ENCODE results near the gene RYR2. TPM values are rescaled to one million over a fixed set of nuclear protein-coding genes. Genes with fewer than 3 reads are reported as not detected.

The RYR2 gene
- total RNA-seq, 4 donors from 2014 or later: 0.20 to 0.60 (median 0.32) TPM

GRCh38 chr1:237769916-237770315 is 727.9 kb downstream of the RYR2 start:
- no peaks in the 10 kb centered on the region for H3K36me3 ChIP-seq
- WGBS, 2 donors: 60 to 64% methylated on average over 2 of the region's 2 CpGs
- no peaks in the 10 kb centered on the region for H3K9me3 ChIP-seq
- H3K4me3 ChIP-seq: no peak overlapping the region
- no peak overlapping the region for H3K27ac ChIP-seq
- no peak for DNase-seq (ENCODE audit: low spot score in 2 of 2)
- no peak for TF ChIP-seq POLR2A (IDR thresholded peaks at IDR 0.05)
- TF ChIP-seq, protein P1, sequence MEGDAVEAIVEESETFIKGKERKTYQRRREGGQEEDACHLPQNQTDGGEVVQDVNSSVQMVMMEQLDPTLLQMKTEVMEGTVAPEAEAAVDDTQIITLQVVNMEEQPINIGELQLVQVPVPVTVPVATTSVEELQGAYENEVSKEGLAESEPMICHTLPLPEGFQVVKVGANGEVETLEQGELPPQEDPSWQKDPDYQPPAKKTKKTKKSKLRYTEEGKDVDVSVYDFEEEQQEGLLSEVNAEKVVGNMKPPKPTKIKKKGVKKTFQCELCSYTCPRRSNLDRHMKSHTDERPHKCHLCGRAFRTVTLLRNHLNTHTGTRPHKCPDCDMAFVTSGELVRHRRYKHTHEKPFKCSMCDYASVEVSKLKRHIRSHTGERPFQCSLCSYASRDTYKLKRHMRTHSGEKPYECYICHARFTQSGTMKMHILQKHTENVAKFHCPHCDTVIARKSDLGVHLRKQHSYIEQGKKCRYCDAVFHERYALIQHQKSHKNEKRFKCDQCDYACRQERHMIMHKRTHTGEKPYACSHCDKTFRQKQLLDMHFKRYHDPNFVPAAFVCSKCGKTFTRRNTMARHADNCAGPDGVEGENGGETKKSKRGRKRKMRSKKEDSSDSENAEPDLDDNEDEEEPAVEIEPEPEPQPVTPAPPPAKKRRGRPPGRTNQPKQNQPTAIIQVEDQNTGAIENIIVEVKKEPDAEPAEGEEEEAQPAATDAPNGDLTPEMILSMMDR (IDR thresholded peaks at IDR 0.05): no peak
- TF ChIP-seq EP300 (IDR thresholded peaks at IDR 0.05): no peak
- no peaks in the 10 kb centered on the region for H3K27me3 ChIP-seq
- H3K4me1 ChIP-seq: no peaks in the 10 kb centered on the region

DNA sequence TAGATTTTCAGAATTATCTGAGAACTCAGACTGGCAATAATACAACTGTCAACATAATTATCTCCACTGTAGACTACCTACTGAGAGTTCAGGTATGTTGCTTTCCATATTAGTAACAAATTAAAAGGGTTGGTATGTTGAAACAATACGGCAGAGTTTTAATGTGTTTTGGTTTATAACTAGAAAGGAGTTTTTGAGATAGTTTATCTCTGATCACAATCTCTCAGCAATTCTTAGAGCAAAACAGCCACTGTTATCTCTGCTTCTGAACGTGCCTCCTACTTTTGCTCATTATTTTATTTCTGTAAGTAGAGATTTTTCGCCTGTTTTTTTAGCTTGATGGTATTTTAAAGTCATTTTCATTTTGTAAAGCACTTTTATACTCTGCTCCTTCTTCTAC is 730.0 kb downstream of the RYR2 start:
- H3K36me3 ChIP-seq: no peaks in the 10 kb centered on the region
- 66 to 74% methylated on average over 3 of the region's 3 CpGs for WGBS, 2 donors
- H3K4me1 ChIP-seq: no peaks in the 10 kb centered on the region
- no peak overlapping the region for H3K27ac ChIP-seq
- H3K27me3 ChIP-seq: no peaks in the 10 kb centered on the region
- no peak overlapping the region for H3K4me3 ChIP-seq
- DNase-seq (ENCODE audit: low spot score in 2 of 2): no peak
- TF ChIP-seq, protein P1 (IDR thresholded peaks at IDR 0.05): no peak
- TF ChIP-seq EP300 (IDR thresholded peaks at IDR 0.05) (no peak), POLR2A (IDR thresholded peaks at IDR 0.05) (no peak)
- H3K9me3 ChIP-seq: no peaks in the 10 kb centered on the region

- Histone ChIP-seq H3K9me3 (no peaks in the 10 kb centered on the region), H3K4me3 (no peak overlapping the region), H3K4me1 (no peaks in the 10 kb centered on the region), H3K36me3 (no peaks in the 10 kb centered on the region), H3K27ac (no peak overlapping the region), H3K27me3 (no peaks in the 10 kb centered on the region)
- DNase-seq (ENCODE audit: low spot score in 2 of 2): no peak
- TF ChIP-seq EP300 (IDR thresholded peaks at IDR 0.05) (no peak), POLR2A (IDR thresholded peaks at IDR 0.05) (no peak)
- TF ChIP-seq, protein P1 (IDR thresholded peaks at IDR 0.05): no peak
- WGBS, 2 donors: 67 to 78% methylated on average over 4 of the region's 4 CpGs
These were observed 732.3 kb downstream of the RYR2 start for GRCh38 chr1:237774246-237774645.

DNA sequence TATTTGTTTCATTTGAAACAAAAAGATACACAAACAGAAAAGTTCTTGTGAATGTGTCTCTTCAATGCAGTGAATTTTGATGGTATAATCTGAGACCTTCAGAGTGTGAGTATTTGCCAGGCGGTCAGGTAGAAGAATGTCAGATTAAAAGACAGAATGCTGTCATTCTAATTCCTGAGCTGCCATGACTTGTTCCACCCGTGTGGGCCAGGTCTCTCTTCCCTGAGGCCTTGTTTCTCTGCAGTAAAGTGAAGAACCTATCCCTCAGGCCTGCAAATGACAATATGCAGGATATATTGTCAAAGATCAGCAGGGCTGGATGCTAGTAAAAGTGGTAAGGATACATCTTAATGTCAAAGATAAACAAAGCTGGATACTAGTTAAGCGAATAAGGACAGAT is 737.4 kb downstream of the RYR2 start:
- H3K4me1 ChIP-seq: no peaks in the 10 kb centered on the region
- H3K9me3 ChIP-seq: no peaks in the 10 kb centered on the region
- 78 to 83% methylated on average over 3 of the region's 3 CpGs for WGBS, 2 donors
- TF ChIP-seq, protein P1 (IDR thresholded peaks at IDR 0.05): no peak
- TF ChIP-seq POLR2A (IDR thresholded peaks at IDR 0.05) (no peak), EP300 (IDR thresholded peaks at IDR 0.05) (no peak)
- no peaks in the 10 kb centered on the region for H3K36me3 ChIP-seq
- DNase-seq (ENCODE audit: low spot score in 2 of 2): no peak
- H3K27me3 ChIP-seq: no peaks in the 10 kb centered on the region
- no peak overlapping the region for H3K27ac ChIP-seq
- H3K4me3 ChIP-seq: no peak overlapping the region

DNA sequence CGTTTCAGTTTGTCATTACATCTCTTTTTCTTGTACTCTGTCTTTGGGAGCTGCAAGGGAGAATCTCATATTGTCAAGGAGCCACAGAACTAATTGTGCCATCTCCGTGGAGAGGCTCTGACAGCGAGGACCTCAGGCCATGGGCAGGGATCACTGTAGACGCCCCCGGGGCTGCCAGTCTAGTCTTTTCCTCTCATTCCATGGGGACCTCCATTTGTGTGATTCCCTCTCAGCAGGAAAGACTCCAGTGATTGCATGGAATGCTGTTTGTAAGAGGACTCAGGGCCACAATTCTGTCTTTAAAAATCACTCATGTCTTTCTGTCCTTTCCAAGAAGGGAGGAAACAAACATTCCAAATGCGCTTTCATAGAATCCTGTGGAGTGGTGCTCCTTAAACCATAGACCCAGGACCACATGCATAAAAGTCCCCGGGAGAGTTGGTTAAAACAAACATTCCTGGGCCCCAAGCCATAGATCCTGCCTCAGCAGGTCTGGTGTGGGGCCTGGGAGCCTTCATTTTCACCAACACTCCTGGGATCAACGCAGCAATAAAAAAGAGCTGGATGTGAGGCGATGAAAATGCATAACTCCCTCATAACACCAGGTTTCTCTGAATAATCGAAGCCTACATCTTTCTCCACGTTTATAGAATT is 744.2 kb downstream of the RYR2 start:
- DNase-seq (ENCODE audit: low spot score in 2 of 2): no peak
- Histone ChIP-seq H3K4me3 (no peak overlapping the region), H3K36me3 (no peaks in the 10 kb centered on the region), H3K27me3 (no peaks in the 10 kb centered on the region), H3K9me3 (no peaks in the 10 kb centered on the region), H3K4me1 (no peaks in the 10 kb centered on the region), H3K27ac (no peak overlapping the region)
- TF ChIP-seq POLR2A (IDR thresholded peaks at IDR 0.05): no peak
- TF ChIP-seq, protein P1 (IDR thresholded peaks at IDR 0.05): no peak
- no peak for TF ChIP-seq EP300 (IDR thresholded peaks at IDR 0.05)
- WGBS, 2 donors: 71 to 78% methylated on average over 11 of the region's 11 CpGs

Measured in tibial nerve (tissue), 4 donors.